OCI-LY7 (cell line): ENCODE measurements around the gene PTCH2. TPM values are rescaled to one million over a fixed set of nuclear protein-coding genes. Genes with fewer than 3 reads are reported as not detected.
A peak's percentile ranks its signal among the peaks of the same experiment; 100 is the strongest.
"Not testable (repeated sequence)": the region's sequence is repeated elsewhere in the genome, so short reads cannot be mapped to it uniquely, and the experiment has no call there.

ENCODE experiments used
- BruUV-seq: library from RNA; stranded (reverse); fragments of 400-500 nt; replicated peaks from 2 replicates; lab custom pipeline; 2021; lab: Mats Ljungman, UMichigan
- CTCF ChIA-PET: fragments of 300-600 bp; sonication (Branson Sonifier 250); formaldehyde crosslinking; loops from one replicate; lab custom pipeline; 2022; ENCODE audit warnings: antibody characterized with exemption; ENCODE audit not compliant: unreplicated experiment; lab: Charles Lee
- POLR2A ChIA-PET: fragments of 300-600 bp; sonication (Branson Sonifier 250); formaldehyde crosslinking; loops from one replicate; lab custom pipeline; 2022; ENCODE audit warnings: antibody characterized with exemption; lab: Charles Lee
- DNase-seq: peaks from one replicate; pipeline ENCODE4 v3.0.0-alpha.2; 2015; ENCODE audit warnings: low spot score
- H2AFZ ChIP-seq: fragments of 200-600 bp; sonication (generic), shearing (Covaris generic); 2 replicates; pipeline ENCODE4 v1.6.1; 2014; ENCODE audit warnings: mild to moderate bottlenecking, antibody characterized with exemption, low read length, moderate library complexity
- H3K27ac ChIP-seq: fragments of 200-600 bp; sonication (generic); 2 replicates; pipeline ENCODE4 v1.5.1; 2014; ENCODE audit warnings: mixed run types, low read depth, mild to moderate bottlenecking, moderate library complexity, low read length, inconsistent platforms; ENCODE audit not compliant: poor library complexity, severe bottlenecking
- H3K36me3 ChIP-seq: fragments of 200-600 bp; sonication (generic); 2 replicates; pipeline ENCODE4 v1.6.1; 2014; ENCODE audit warnings: mild to moderate bottlenecking, antibody characterized with exemption, low read length, moderate library complexity, mixed read lengths; ENCODE audit not compliant: insufficient read depth
- H3K4me1 ChIP-seq: fragments of 200-600 bp; sonication (generic); 2 replicates; pipeline ENCODE4 v1.5.1; 2014; ENCODE audit warnings: mild to moderate bottlenecking, low read length; ENCODE audit not compliant: insufficient read depth, poor library complexity, severe bottlenecking
- H3K4me2 ChIP-seq: fragments of 200-600 bp; sonication (generic); 2 replicates; pipeline ENCODE4 v1.6.1; 2014; ENCODE audit warnings: mild to moderate bottlenecking, low read length
- H3K4me3 ChIP-seq: fragments of 200-600 bp; sonication (generic); 2 replicates; pipeline ENCODE4 v1.5.1; 2014; ENCODE audit warnings: mild to moderate bottlenecking, low read depth, low read length; ENCODE audit not compliant: poor library complexity, severe bottlenecking
- H3K79me2 ChIP-seq: fragments of 200-600 bp; sonication (generic); 2 replicates; pipeline ENCODE4 v1.6.1; 2016; ENCODE audit warnings: low read depth, mild to moderate bottlenecking, low read length, moderate library complexity, mixed read lengths; ENCODE audit not compliant: insufficient read depth
- H3K9me2 ChIP-seq: fragments of 200-600 bp; sonication (generic); 2 replicates; pipeline ENCODE4 v1.6.1; 2016; ENCODE audit warnings: mild to moderate bottlenecking, low read length, mixed read lengths; ENCODE audit not compliant: insufficient read depth
- H3K9me3 ChIP-seq: fragments of 200-600 bp; sonication (generic); 2 replicates; pipeline ENCODE4 v1.6.1; 2014; ENCODE audit warnings: mild to moderate bottlenecking, mixed run types, low read length, mixed read lengths
- H4K20me1 ChIP-seq: fragments of 200-600 bp; sonication (generic); 2 replicates; pipeline ENCODE4 v1.6.1; 2014; ENCODE audit warnings: mild to moderate bottlenecking, antibody characterized with exemption, low read length, moderate library complexity, mixed read lengths; ENCODE audit not compliant: insufficient read depth
- EZH2phosphoT487 ChIP-seq: fragments of 200-600 bp; sonication (generic); IDR thresholded peaks from 2 replicates; pipeline ENCODE4 v1.6.1; 2018; ENCODE audit warnings: low read depth, borderline replicate concordance, mild to moderate bottlenecking, mixed run types, antibody characterized with exemption, low read length, moderate library complexity, mixed read lengths
- intact Hi-C: fragments of 100-400 bp; cut with micrococcal nuclease; formaldehyde crosslinking; loops from one replicate; pipeline ENCODE4 v1.10.0; 2022; ENCODE audit not compliant: unreplicated experiment
- total RNA-seq, 2 experiments: library from RNA; depleted of rRNA in 1 of 2; stranded (reverse); fragments of >200 nt in 1 of 2; shearing (Covaris generic) in 1 of 2; gene quantifications; 2 replicates each; pipeline ENCODE4 v1.2.3, GENCODE V29; 2014 to 2022
- TF ChIP-seq, protein P1 (sequence below): fragments of 200-600 bp; sonication (generic); conservative IDR thresholded peaks from 2 replicates; pipeline ENCODE4 v1.5.1; 2014; ENCODE audit warnings: mild to moderate bottlenecking, antibody characterized with exemption, low read length, moderate library complexity, mixed read lengths

PTCH2 gene
- total RNA-seq, 2 experiments from 2014 or later, result 0.60 to 1.0 TPM

DNA sequence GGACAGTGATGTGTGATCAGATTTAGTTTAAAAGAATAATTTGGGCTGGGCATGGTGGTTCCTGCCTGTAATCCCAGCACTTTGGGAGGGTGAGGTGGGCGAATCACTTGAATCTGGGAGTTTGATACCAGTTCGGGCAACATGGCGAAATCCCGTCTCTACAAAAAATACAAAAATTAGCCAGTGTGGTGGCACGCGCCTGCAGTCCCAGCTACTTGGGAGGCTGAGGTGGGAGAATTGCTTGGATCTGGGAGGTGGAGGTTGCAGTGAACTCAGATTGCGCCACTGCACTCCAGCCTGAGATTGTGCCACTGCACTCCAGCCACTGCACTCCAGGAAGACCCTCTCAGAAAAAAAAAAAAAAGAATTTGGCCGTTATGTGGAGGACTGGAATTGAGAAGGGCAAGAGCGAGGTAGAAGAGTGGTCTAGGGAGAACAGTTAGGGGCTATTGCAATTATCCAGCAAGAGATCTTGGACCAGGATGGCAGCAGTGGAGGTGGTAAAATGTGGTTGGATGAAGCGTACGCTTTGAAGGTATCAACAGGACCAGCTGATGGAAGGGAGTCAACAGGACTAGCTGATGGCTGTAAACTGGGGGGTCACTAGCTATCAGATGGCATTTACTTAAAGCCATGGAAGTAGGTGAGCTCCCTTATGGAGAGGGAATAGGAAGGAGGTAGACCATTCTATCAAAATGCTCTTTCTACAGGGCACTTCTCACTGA, 25.1 kb downstream of the PTCH2 start:
- intact Hi-C loops, result loop anchor here (2.0 kb wide), 1 partner anchor 19 kb away; no protein-coding TSS in a partner anchor
- Histone ChIP-seq H3K4me3 (no peak overlapping the region), H3K4me1 (peaks cover 37% of the 10 kb centered on the region), H3K27ac (no peak overlapping the region), H2AFZ (no peak overlapping the region), H4K20me1 (no peaks in the 10 kb centered on the region), H3K9me3 (no peaks in the 10 kb centered on the region), H3K9me2 (no peaks in the 10 kb centered on the region), H3K79me2 (no peaks in the 10 kb centered on the region), H3K4me2 (0 out of 2 replicates have a peak overlapping the region, but pooled peaks have one; percentile 92), H3K36me3 (no peaks in the 10 kb centered on the region)
- BruUV-seq, result no TSS peak
- no peak for DNase-seq
- POLR2A ChIA-PET, result interaction anchor here (0.9 to 6.7 kb wide), 8 partner anchors 8 to 193 kb away, joined by 3 to 83 read pairs (median 18); partner anchors contain the start of genes BTBD19, HECTD3 and RNU5D-1
- TF ChIP-seq, protein P1, sequence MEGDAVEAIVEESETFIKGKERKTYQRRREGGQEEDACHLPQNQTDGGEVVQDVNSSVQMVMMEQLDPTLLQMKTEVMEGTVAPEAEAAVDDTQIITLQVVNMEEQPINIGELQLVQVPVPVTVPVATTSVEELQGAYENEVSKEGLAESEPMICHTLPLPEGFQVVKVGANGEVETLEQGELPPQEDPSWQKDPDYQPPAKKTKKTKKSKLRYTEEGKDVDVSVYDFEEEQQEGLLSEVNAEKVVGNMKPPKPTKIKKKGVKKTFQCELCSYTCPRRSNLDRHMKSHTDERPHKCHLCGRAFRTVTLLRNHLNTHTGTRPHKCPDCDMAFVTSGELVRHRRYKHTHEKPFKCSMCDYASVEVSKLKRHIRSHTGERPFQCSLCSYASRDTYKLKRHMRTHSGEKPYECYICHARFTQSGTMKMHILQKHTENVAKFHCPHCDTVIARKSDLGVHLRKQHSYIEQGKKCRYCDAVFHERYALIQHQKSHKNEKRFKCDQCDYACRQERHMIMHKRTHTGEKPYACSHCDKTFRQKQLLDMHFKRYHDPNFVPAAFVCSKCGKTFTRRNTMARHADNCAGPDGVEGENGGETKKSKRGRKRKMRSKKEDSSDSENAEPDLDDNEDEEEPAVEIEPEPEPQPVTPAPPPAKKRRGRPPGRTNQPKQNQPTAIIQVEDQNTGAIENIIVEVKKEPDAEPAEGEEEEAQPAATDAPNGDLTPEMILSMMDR, result no peak
- no peak for TF ChIP-seq EZH2phosphoT487
- CTCF ChIA-PET, result interaction anchor here (1.4 kb wide), 1 partner anchor 9 kb away, joined by 6 read pairs; no protein-coding TSS in a partner anchor

DNA sequence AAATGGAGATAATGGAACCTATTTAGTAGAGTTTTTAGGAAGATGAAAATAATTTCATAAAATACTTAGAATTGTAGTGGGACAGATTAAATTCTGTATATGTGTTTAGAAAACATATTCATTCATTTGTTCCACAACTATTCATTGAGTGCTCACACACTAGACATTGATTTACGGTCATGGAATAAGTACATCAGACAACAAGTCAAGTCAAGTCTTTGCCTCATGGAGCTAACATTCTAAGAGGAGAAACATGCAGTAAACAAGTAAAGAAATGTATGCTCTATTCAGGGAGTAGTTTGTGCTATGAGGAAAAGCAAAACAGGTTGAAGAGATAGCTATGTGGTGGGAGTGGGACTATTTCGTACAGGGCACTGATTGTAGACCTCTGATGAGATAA, 25.7 kb downstream of the PTCH2 start:
- no peak for DNase-seq
- Histone ChIP-seq H3K9me2 (no peaks in the 10 kb centered on the region), H3K4me2 (no peak overlapping the region), H3K4me3 (no peak overlapping the region), H3K4me1 (peaks cover 31% of the 10 kb centered on the region), H4K20me1 (no peaks in the 10 kb centered on the region), H3K79me2 (no peaks in the 10 kb centered on the region), H3K27ac (no peak overlapping the region), H3K36me3 (no peaks in the 10 kb centered on the region), H3K9me3 (no peaks in the 10 kb centered on the region), H2AFZ (no peak overlapping the region)
- ChIA-PET CTCF (no interaction called here), POLR2A (interaction anchor here (0.9 to 6.7 kb wide), 5 partner anchors 8 to 95 kb away, joined by 3 to 83 read pairs (median 50); partner anchors contain the start of genes BTBD19 and RNU5D-1)
- intact Hi-C loops, result no loop called here
- TF ChIP-seq, protein P1, result no peak
- no peak for TF ChIP-seq EZH2phosphoT487
- no TSS peak for BruUV-seq

DNA sequence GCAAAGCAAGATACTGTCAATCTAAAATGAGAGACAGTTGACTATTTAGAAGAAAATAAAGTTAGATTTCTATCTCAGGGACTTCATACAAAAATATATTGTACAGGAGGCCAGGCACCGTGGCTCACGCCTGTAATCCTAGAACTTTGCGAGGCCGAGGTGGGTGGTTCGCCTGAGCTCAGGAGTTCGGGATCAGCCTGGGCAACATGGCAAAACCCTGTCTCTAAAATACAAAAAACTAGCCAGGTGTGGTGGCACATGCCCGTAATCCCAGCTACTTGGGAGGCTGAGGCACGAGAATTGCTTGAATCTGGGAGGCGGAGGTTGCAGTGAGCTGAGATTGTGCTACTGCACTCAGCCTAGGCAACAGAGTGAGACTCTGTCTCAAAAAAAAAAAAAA, 27.1 kb downstream of the PTCH2 start:
- H3K4me3 ChIP-seq, DNase-seq, BruUV-seq, H3K9me3 ChIP-seq, CTCF ChIA-PET, H3K9me2 ChIP-seq, H3K79me2 ChIP-seq, H2AFZ ChIP-seq, intact Hi-C loops, H3K4me2 ChIP-seq, H4K20me1 ChIP-seq, H3K36me3 ChIP-seq, H3K27ac ChIP-seq: not testable (repeated sequence)
- POLR2A ChIA-PET, result interaction anchor here (0.8 to 1.0 kb wide), 2 partner anchors 83 to 84 kb away, joined by 3 to 4 read pairs; no protein-coding TSS in a partner anchor
- H3K4me1 ChIP-seq, result peaks cover 25% of the 10 kb centered on the region
